Neural cell (in vitro differentiated cells): Measurements from ENCODE around the gene GSK3B.

ENCODE experiments used
- CTCF ChIP-seq: fragments of 450-650 bp; IDR thresholded peaks from 2 replicates; pipeline ENCODE4 v1.5.1; 2014; ENCODE audit warnings: antibody characterized with exemption, mild to moderate bottlenecking, moderate library complexity; ENCODE audit not compliant: poor library complexity, severe bottlenecking
- REST ChIP-seq: IDR thresholded peaks from 2 replicates; pipeline ENCODE4 v1.6.1; 2012; ENCODE audit warnings: borderline replicate concordance
- SMC3 ChIP-seq: fragments of 450-650 bp; conservative IDR thresholded peaks from 2 replicates; pipeline ENCODE4 v1.6.1; 2014; ENCODE audit warnings: antibody characterized with exemption, mild to moderate bottlenecking, moderate library complexity; ENCODE audit not compliant: poor library complexity

- no peak for TF ChIP-seq SMC3
- TF ChIP-seq CTCF = no peak
- no peak for TF ChIP-seq REST
Observed at GRCh38 chr3:119778811-119779210, 315.4 kb downstream of the GSK3B start.
